ENCODE data around the gene FYB1.

FYB1 gene

DNA sequence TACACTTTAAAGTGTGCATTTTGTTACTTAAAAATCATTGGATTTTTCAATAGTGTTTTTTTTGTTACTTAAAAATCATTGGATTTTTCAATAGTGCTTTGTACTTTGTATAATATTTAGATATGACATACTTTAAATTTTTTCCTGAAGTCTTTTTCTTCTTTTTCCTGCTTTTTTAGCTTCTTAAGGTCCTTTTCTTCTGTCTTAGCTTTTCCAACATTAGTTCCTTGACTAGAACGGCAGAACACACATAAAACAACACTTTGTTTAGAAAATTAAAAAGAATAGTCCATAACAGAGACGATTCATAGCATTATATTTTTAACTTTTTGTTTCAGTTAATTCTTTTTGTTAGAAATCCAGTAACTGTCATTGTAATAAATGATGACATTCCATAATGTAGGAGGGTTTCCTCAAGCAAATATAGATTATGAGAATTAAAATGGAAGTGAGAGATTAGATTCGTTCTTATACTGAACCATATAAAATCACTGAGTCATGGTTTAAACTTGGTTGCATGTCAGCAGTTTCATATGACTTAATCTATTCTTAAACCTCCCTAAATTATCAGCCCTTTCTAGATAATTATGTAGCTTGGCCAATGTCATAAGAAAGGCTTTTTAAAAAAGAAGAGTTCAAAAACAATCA, 99.8 kb downstream of the FYB1 start:
- Histone ChIP-seq H3K4me1 (no peaks in the 10 kb centered on the region), H3K4me3 (ENCODE audit: low read depth, low read length) (no peak overlapping the region), H3K27me3 (peaks cover 75% of the 10 kb centered on the region), H3K9me3 (no peaks in the 10 kb centered on the region), H3K36me3 (no peaks in the 10 kb centered on the region)
- no peak for DNase-seq
- TF ChIP-seq CTCF (IDR thresholded peaks at IDR 0.05; ENCODE audit: low read depth, low read length), result no peak

DNA sequence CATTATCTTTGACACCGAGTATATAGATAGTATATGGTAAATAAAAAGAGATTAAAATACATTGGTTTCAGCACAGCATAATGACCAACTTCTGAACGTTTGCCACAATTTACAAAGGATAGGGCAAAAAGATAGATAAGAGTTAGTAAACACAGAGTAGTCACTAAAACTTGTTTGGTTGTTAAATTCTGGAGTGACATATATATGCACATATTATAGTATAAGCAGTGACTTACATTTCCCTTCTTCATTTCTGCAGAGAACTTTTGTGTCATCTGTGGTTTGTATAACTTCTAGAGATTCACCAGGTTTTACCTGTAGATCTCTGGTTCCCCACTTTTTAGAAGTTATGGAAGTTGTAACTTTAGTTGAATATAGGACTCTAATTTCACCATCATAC, 100.7 kb downstream of the FYB1 start:
- no peaks in the 10 kb centered on the region for H3K4me1 ChIP-seq
- no peak overlapping the region for H3K4me3 ChIP-seq (ENCODE audit: low read depth, low read length)
- no peak for DNase-seq
- peaks cover 75% of the 10 kb centered on the region for H3K27me3 ChIP-seq
- TF ChIP-seq CTCF (IDR thresholded peaks at IDR 0.05; ENCODE audit: low read depth, low read length), result no peak
- H3K36me3 ChIP-seq, result no peaks in the 10 kb centered on the region
- H3K9me3 ChIP-seq, result no peaks in the 10 kb centered on the region

DNA sequence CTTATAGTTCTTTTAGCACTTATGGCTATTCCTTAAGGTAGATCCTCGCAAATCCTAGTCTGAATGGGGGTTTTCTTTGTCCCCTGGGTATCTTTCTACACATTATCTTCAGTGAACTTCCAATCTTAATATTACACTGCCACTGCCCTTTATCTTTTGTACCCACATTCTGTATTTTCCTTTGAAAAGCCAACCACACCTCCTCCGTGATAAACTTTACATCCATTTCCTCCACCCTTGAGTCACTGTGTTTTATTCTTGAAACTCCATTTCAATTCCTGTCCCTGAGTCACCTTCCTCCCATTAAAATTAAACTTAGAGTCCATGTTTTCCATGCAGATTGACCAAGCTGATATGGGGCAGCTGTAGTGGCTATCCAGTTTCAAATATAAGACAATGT, 102.0 kb downstream of the FYB1 start:
- TF ChIP-seq CTCF (IDR thresholded peaks at IDR 0.05; ENCODE audit: low read depth, low read length), result no peak
- Histone ChIP-seq H3K4me1 (no peaks in the 10 kb centered on the region), H3K36me3 (no peaks in the 10 kb centered on the region), H3K9me3 (no peaks in the 10 kb centered on the region), H3K4me3 (ENCODE audit: low read depth, low read length) (no peak overlapping the region), H3K27me3 (peaks cover 88% of the 10 kb centered on the region)
- DNase-seq, result no peak

DNA sequence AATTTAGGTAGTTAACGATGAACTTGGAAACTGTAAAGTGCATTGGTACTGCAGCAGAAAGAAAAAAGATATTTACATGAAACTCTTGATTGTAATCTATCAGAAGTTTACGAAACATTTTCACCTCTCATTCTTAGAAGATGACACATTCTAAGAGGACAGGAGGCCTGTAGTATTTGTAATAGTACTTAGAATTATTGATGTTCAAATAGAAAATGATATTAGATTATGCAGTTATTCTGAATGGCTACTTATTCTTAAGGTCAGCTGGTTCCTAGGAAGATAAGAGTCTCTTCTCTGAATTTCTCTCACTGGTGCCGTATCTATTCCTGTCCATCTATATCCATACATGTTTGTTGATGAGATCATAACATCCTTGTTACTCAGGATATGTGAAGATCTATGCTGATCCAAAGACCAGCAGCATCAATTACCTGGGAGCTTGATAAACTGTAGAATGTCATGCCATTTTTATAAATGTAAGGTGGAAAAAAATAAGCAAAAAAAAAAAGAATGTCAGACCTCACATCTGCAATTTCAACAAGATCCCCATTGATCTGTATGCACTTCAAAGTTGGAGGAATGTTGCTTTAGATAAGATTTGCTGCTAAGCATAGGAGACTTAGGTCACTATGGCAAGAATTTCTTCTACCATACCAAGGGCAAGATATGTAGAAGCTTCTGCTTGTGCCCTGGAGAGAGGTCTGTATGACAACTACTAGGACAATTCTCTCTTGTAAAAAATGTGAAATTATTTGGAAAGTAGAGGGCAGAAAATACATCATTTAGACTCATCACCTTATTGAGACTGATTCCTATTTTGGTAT, 102.8 kb downstream of the FYB1 start:
- Histone ChIP-seq H3K9me3 (no peaks in the 10 kb centered on the region), H3K4me3 (ENCODE audit: low read depth, low read length) (no peak overlapping the region), H3K4me1 (no peaks in the 10 kb centered on the region), H3K27me3 (peaks cover 88% of the 10 kb centered on the region), H3K36me3 (no peaks in the 10 kb centered on the region)
- DNase-seq, result no peak
- no peak for TF ChIP-seq CTCF (IDR thresholded peaks at IDR 0.05; ENCODE audit: low read depth, low read length)

DNA sequence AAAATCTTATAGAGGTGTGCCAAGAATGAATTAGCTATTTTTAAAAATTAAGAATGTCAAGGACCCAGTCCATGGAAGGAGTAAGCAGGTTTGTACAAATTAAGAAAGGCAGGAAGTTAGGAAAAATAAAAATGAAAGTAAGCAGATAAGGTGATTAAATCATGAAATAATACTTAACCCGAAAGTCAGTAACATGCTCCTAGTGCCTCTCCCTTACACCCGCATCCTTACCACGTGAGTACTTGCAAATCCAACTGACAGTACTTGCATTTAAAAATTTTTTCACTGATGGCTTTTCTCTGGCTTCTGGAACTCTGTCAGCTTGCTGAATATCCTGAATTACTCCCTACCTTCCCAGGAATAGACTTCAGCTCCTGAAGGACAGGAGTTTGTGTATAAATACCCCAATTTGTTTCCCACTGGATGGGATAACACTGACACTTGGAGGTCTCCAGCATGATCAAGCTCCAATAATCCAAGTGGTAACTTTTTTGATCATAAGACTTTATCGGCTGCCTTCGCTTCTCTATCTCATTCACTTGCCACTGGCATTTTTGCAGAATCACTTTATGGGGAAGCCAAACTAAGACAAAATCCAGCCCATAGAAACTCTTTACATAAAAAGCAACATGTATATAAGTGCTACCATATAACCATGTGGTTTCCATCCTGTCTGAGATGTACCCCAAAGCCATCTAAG, 103.6 kb downstream of the FYB1 start:
- no peak for DNase-seq
- no peak overlapping the region for H3K4me3 ChIP-seq (ENCODE audit: low read depth, low read length)
- no peak for TF ChIP-seq CTCF (IDR thresholded peaks at IDR 0.05; ENCODE audit: low read depth, low read length)
- peaks cover 88% of the 10 kb centered on the region for H3K27me3 ChIP-seq
- H3K36me3 ChIP-seq, result no peaks in the 10 kb centered on the region
- H3K4me1 ChIP-seq, result no peaks in the 10 kb centered on the region
- no peaks in the 10 kb centered on the region for H3K9me3 ChIP-seq
